GM21717 (cell line): Measurements from ENCODE around the gene ACER2.
"Not testable (repeated sequence)": the region's sequence is repeated elsewhere in the genome, so short reads cannot be mapped to it uniquely, and the experiment has no call there.

ENCODE experiments used
- ATAC-seq: cut with Tn5 transposase; IDR thresholded peaks from one replicate; pipeline ENCODE4 v1.9.1; 2021; ENCODE audit warnings: mild to moderate bottlenecking, moderate library complexity; ENCODE audit not compliant: unreplicated experiment

ACER2 gene

GRCh38 chr9:19408316-19408692 lies 505 bp upstream of the ACER2 start:
- ATAC-seq: peak; percentile 14

- peak; percentile 26 for ATAC-seq
These were observed 789 bp downstream of the ACER2 start for GRCh38 chr9:19409401-19410194.

GRCh38 chr9:19410195-19410503 lies 1.3 kb downstream of the ACER2 start:
- ATAC-seq: no peak

GRCh38 chr9:19410594-19410993 lies 1.8 kb downstream of the ACER2 start:
- ATAC-seq: no peak

GRCh38 chr9:19411316-19411715 lies 2.5 kb downstream of the ACER2 start:
- no peak for ATAC-seq

GRCh38 chr9:19413456-19413855 lies 4.6 kb downstream of the ACER2 start:
- ATAC-seq: not testable (repeated sequence)

- no peak for ATAC-seq
These were observed 7.3 kb downstream of the ACER2 start for GRCh38 chr9:19416143-19416542.

- no peak for ATAC-seq
These were observed 12.1 kb downstream of the ACER2 start for GRCh38 chr9:19420877-19421276.

GRCh38 chr9:19423163-19423562 lies 14.4 kb downstream of the ACER2 start:
- ATAC-seq: no peak

- ATAC-seq: peak; percentile 83
These were observed 15.5 kb downstream of the ACER2 start for GRCh38 chr9:19424176-19424779.

GRCh38 chr9:19429595-19429994 lies 20.8 kb downstream of the ACER2 start:
- no peak for ATAC-seq

GRCh38 chr9:19430201-19430760 lies 21.5 kb downstream of the ACER2 start:
- no peak for ATAC-seq

GRCh38 chr9:19431361-19432171 lies 22.8 kb downstream of the ACER2 start:
- no peak for ATAC-seq

- no peak for ATAC-seq
These were observed 23.7 kb downstream of the ACER2 start for GRCh38 chr9:19432473-19432872.

GRCh38 chr9:19433729-19434128 lies 24.9 kb downstream of the ACER2 start:
- not testable (repeated sequence) for ATAC-seq

- no peak for ATAC-seq
These were observed 31.6 kb downstream of the ACER2 start for GRCh38 chr9:19440376-19440775.

GRCh38 chr9:19440823-19441580 lies 32.2 kb downstream of the ACER2 start:
- no peak for ATAC-seq

- ATAC-seq: peak; percentile 87
These were observed 32.9 kb downstream of the ACER2 start for GRCh38 chr9:19441730-19442129.

GRCh38 chr9:19442240-19442639 lies 33.4 kb downstream of the ACER2 start:
- no peak for ATAC-seq

- no peak for ATAC-seq
These were observed 36.6 kb downstream of the ACER2 start for GRCh38 chr9:19445452-19445851.

GRCh38 chr9:19446361-19446861 lies 37.6 kb downstream of the ACER2 start:
- ATAC-seq: no peak
